CD4-positive, alpha-beta T cell (primary cell): Measurements from ENCODE around the gene PROCR. TPM values are rescaled to one million over a fixed set of nuclear protein-coding genes. Genes with fewer than 3 reads are reported as not detected.

Source experiments
- ATAC-seq: fragments of 200-7000 bp; cut with Tn5 transposase; one replicate; pipeline ENCODE4 v1.10.0; 2022; ENCODE audit warnings: mild to moderate bottlenecking; ENCODE audit not compliant: poor library complexity
- CTCF ChIA-PET: fragments of 350-600 bp; sonication (Branson Sonifier 250); formaldehyde crosslinking; loops from one replicate; lab custom pipeline; 2021; ENCODE audit warnings: antibody characterized with exemption, inconsistent platforms; lab: Charles Lee
- POLR2A ChIA-PET: fragments of 350-600 bp; sonication (Branson Sonifier 250); formaldehyde crosslinking; loops from one replicate; lab custom pipeline; 2021; ENCODE audit warnings: antibody characterized with exemption, inconsistent platforms; lab: Charles Lee
- DNase-seq, 14 experiments: peaks; one replicate each; pipeline ENCODE4 v3.0.0-alpha.2; 2013 to 2020; ENCODE audit warnings: mixed read lengths in 2 of 14
- H3K27ac ChIP-seq, 2 donors: one replicate each; pipeline versions ENCODE4 v1.5.1 to v1.7.0; 2013; ENCODE audit warnings: low read length in 2 of 2, low read depth in 1 of 2, mild to moderate bottlenecking in 1 of 2
- H3K27me3 ChIP-seq, 2 experiments: 1 replicate in 1 of 2; 2 replicates in 1 of 2; pipeline versions ENCODE4 v1.6.1 to v1.7.0; 2013; ENCODE audit warnings: low read length in 2 of 2, control low read depth in 1 of 2, mild to moderate bottlenecking in 1 of 2, moderate library complexity in 1 of 2; ENCODE audit not compliant: insufficient read depth in 2 of 2, control insufficient read depth in 1 of 2
- H3K36me3 ChIP-seq: one replicate; pipeline ENCODE4 v1.6.1; 2013; ENCODE audit warnings: low read length, control low read depth; ENCODE audit not compliant: insufficient read depth
- H3K4me1 ChIP-seq: one replicate; pipeline ENCODE4 v1.6.1; 2013; ENCODE audit warnings: low read length, control low read depth; ENCODE audit not compliant: insufficient read depth
- H3K4me3 ChIP-seq: one replicate; pipeline ENCODE4 v1.5.1; 2013; ENCODE audit warnings: mild to moderate bottlenecking, low read length, moderate library complexity
- H3K9me3 ChIP-seq, 2 experiments: 1 replicate in 1 of 2; 2 replicates in 1 of 2; pipeline versions ENCODE4 v1.6.1 to v1.7.0; 2013; ENCODE audit warnings: low read length in 2 of 2, mild to moderate bottlenecking in 2 of 2, control low read depth in 1 of 2, moderate library complexity in 1 of 2; ENCODE audit not compliant: control insufficient read depth in 1 of 2, insufficient read depth in 1 of 2
- H3K27ac Mint-ChIP-seq: one replicate; pipeline ENCODE4 v1.8.0; 2020; ENCODE audit warnings: mixed read lengths
- H3K27me3 Mint-ChIP-seq: one replicate; pipeline ENCODE4 v1.8.0; 2021; ENCODE audit warnings: mixed read lengths
- H3K36me3 Mint-ChIP-seq: one replicate; pipeline ENCODE4 v1.8.0; 2021; ENCODE audit warnings: low read depth, mixed read lengths
- H3K4me1 Mint-ChIP-seq: one replicate; pipeline ENCODE4 v1.8.0; 2021; ENCODE audit warnings: low read depth, mixed read lengths
- H3K4me3 Mint-ChIP-seq: one replicate; pipeline ENCODE4 v1.8.0; 2020; ENCODE audit warnings: mild to moderate bottlenecking, mixed read lengths
- H3K9me3 Mint-ChIP-seq: one replicate; pipeline ENCODE4 v1.8.0; 2020; ENCODE audit warnings: mixed read lengths
- CTCF ChIP-seq: fragments of 200-600 bp; IDR thresholded peaks from one replicate; pipeline ENCODE4 v1.8.0; 2022; ENCODE audit warnings: antibody characterized with exemption, mild to moderate bottlenecking
- intact Hi-C, 2 experiments: fragments of 100-400 bp; cut with DNase I in 1 of 2; cut with micrococcal nuclease in 1 of 2; formaldehyde crosslinking; loops; one replicate each; pipeline versions ENCODE4 v1.15.1 to v1.9.0; 2023 to 2025; cut with DNase I, micrococcal nuclease
- total RNA-seq, 174 experiments: library from RNA in 2 of 174; stranded (reverse) in 2 of 174; gene quantifications; one replicate each; pipeline ENCODE4 v1.2.3 and lab custom pipeline; 2021 to 2026

Gene PROCR
- total RNA-seq, 2 experiments from 2014 or later: 0.33 to 0.61 TPM

GRCh38 chr20:35174458-35175216 lies 2.8 kb downstream of the PROCR start:
- ATAC-seq: no peak
- Mint-ChIP-seq H3K27me3 (no peaks in the 10 kb centered on the region), H3K27ac (no peak overlapping the region), H3K4me3 (no peak overlapping the region), H3K9me3 (no peaks in the 10 kb centered on the region), H3K4me1 (peaks cover 17% of the 10 kb centered on the region), H3K36me3 (peaks cover 7% of the 10 kb centered on the region)
- ChIA-PET POLR2A (no interaction called here), CTCF (no interaction called here)
- peak in 1 of 14 experiments; percentile 16 for DNase-seq
- Histone ChIP-seq H3K27me3 (no peaks in the 10 kb centered on the region), H3K9me3 (no peaks in the 10 kb centered on the region), H3K4me3 (no peak overlapping the region), H3K4me1 (peaks cover 12% of the 10 kb centered on the region), H3K36me3 (no peaks in the 10 kb centered on the region), H3K27ac (no peak overlapping the region)
- intact Hi-C loops: no loop called here
- TF ChIP-seq CTCF: no peak

- ATAC-seq (no peak), DNase-seq (peak in 1 of 14 experiments; percentile 6)
- peaks cover 10% of the 10 kb centered on the region for H3K36me3 Mint-ChIP-seq
- Histone ChIP-seq H3K27ac (no peak overlapping the region), H3K9me3 (no peaks in the 10 kb centered on the region), H3K36me3 (no peaks in the 10 kb centered on the region), H3K4me3 (no peak overlapping the region), H3K27me3 (no peaks in the 10 kb centered on the region), H3K4me1 (peaks cover 12% of the 10 kb centered on the region)
- no peak overlapping the region for H3K27ac Mint-ChIP-seq
- POLR2A ChIA-PET: no interaction called here
- no peaks in the 10 kb centered on the region for H3K9me3 Mint-ChIP-seq
- intact Hi-C loops: no loop called here
- no peak for TF ChIP-seq CTCF
- peaks cover 16% of the 10 kb centered on the region for H3K4me1 Mint-ChIP-seq
- CTCF ChIA-PET: no interaction called here
- no peaks in the 10 kb centered on the region for H3K27me3 Mint-ChIP-seq
- H3K4me3 Mint-ChIP-seq: no peak overlapping the region
These were observed 4.3 kb downstream of the PROCR start for GRCh38 chr20:35176132-35176531.

DNA sequence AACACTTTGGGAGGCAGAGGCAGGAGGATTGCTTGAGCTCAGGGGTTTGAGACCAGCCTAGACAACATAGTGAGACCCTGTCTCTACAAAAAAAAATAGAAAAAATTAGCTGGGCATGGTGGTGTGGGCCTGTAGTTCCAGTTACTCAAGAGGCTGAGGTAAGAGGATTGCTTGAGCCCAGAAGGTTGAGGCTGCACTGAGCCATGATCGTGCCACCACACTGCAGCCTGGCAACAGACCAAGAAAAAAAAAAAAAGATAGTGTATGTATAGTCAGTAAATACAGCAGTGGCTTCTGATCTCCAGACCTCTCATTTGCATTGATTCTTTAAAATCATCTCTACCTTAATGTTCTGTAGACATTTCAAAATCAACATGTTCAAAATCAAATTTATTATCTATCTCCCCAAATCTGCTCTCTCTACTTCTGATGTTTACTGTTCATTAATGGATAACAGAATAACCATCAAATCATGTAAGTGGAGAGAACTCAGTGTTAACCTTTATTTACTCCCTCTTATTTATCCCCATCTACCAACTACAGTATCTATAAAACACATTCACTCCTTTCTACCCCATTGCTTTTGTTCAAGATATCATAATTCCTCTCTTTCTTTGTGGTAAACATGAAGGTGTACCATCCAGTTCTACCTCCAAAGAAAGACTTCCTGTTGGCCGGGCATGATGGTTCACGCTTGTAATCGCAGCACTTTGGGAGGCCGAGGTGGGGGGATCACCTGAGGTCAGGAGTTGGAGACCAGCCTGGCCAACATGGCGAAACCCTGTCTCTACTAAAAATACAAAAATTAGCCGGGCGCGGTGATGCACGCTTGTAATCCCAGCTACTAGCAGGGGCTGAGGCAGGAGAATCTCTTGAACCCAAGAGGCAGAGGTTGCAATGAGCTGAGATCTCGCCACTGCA lies 7.7 kb downstream of the PROCR start:
- Mint-ChIP-seq H3K4me1 (no peaks in the 10 kb centered on the region), H3K4me3 (no peak overlapping the region), H3K36me3 (peaks cover 15% of the 10 kb centered on the region), H3K27ac (no peak overlapping the region), H3K27me3 (no peaks in the 10 kb centered on the region), H3K9me3 (no peaks in the 10 kb centered on the region)
- DNase-seq: no peak
- Histone ChIP-seq H3K27me3 (no peaks in the 10 kb centered on the region), H3K9me3 (no peaks in the 10 kb centered on the region), H3K27ac (no peak overlapping the region), H3K36me3 (no peaks in the 10 kb centered on the region), H3K4me3 (no peak overlapping the region), H3K4me1 (no peaks in the 10 kb centered on the region)
- CTCF ChIA-PET: no interaction called here
- no peak for TF ChIP-seq CTCF
- no peak for ATAC-seq
- intact Hi-C loops: no loop called here
- POLR2A ChIA-PET: no interaction called here
